Neural cell (in vitro differentiated cells): Measurements from ENCODE around the gene GANAB.

Source experiments
- EP300 ChIP-seq: fragments of 450-650 bp; conservative IDR thresholded peaks from 2 replicates; pipeline ENCODE4 v1.6.1; 2014; ENCODE audit warnings: antibody characterized with exemption, mild to moderate bottlenecking, moderate library complexity; ENCODE audit not compliant: poor library complexity, severe bottlenecking
- EZH2 ChIP-seq: fragments of 200-600, 300-800 bp; shearing (Covaris generic), sonication (generic); IDR thresholded peaks from 2 replicates; pipeline ENCODE4 v1.6.1; 2014; ENCODE audit warnings: antibody characterized with exemption, low read length, borderline replicate concordance, mild to moderate bottlenecking; ENCODE audit not compliant: insufficient read depth, poor library complexity, severe bottlenecking
- RAD21 ChIP-seq: fragments of 450-650 bp; conservative IDR thresholded peaks from 2 replicates; pipeline ENCODE4 v1.6.1; 2014; ENCODE audit warnings: antibody characterized with exemption, mild to moderate bottlenecking, moderate library complexity
- TAF1 ChIP-seq: IDR thresholded peaks from 2 replicates; pipeline ENCODE4 v1.6.1; 2012; ENCODE audit warnings: low read depth
- TF ChIP-seq, protein P1 (sequence below): fragments of 450-650 bp; IDR thresholded peaks from 2 replicates; pipeline ENCODE4 v1.5.1; 2014; ENCODE audit warnings: antibody characterized with exemption, mild to moderate bottlenecking, moderate library complexity; ENCODE audit not compliant: poor library complexity, severe bottlenecking

DNA sequence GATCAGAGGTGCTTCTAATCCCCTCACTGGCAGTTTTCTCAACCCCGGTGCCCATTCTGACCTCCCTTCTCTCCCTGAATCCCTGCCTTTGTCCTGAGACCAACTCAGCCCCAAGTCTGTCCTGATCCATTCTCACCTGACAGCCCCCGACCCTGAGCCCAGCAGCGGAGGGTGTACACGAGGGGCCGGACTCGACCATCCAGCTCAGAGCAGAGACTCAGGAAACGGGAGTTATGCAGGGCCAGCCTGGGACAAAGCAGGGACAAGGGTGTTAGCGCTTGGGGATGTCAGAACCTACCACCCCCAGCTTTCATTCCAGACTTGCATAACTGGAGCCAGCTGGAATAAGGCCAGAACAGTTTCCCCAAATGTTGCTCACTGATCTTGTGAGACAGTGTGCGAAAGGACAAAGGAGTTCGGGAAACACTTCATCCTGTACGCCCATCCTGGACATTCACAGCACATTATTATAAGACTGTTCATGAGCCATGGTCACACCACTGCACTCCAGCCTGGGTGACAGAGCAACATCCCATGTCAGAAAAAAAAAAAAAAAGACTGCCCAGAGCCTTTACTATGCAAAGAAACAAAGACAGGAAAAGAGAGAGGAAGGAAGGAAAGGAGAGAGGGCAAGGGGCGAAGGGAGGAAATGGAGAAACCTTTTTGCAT lies 69.2 kb downstream of the GANAB start:
- TF ChIP-seq, protein P1, sequence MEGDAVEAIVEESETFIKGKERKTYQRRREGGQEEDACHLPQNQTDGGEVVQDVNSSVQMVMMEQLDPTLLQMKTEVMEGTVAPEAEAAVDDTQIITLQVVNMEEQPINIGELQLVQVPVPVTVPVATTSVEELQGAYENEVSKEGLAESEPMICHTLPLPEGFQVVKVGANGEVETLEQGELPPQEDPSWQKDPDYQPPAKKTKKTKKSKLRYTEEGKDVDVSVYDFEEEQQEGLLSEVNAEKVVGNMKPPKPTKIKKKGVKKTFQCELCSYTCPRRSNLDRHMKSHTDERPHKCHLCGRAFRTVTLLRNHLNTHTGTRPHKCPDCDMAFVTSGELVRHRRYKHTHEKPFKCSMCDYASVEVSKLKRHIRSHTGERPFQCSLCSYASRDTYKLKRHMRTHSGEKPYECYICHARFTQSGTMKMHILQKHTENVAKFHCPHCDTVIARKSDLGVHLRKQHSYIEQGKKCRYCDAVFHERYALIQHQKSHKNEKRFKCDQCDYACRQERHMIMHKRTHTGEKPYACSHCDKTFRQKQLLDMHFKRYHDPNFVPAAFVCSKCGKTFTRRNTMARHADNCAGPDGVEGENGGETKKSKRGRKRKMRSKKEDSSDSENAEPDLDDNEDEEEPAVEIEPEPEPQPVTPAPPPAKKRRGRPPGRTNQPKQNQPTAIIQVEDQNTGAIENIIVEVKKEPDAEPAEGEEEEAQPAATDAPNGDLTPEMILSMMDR = no peak
- TF ChIP-seq RAD21 = no peak
- no peak for TF ChIP-seq EP300
- no peak for TF ChIP-seq TAF1
- no peak for TF ChIP-seq EZH2
